HG03039 (cell line): ENCODE results near the gene TMC1.

Experiments
- ATAC-seq: cut with Tn5 transposase; IDR thresholded peaks from one replicate; pipeline ENCODE4 v1.9.1; 2021; ENCODE audit warnings: mild to moderate bottlenecking, moderate library complexity; ENCODE audit not compliant: unreplicated experiment

TMC1 gene

GRCh38 chr9:72665421-72665820 lies 144.0 kb downstream of the TMC1 start:
- ATAC-seq, result no peak

DNA sequence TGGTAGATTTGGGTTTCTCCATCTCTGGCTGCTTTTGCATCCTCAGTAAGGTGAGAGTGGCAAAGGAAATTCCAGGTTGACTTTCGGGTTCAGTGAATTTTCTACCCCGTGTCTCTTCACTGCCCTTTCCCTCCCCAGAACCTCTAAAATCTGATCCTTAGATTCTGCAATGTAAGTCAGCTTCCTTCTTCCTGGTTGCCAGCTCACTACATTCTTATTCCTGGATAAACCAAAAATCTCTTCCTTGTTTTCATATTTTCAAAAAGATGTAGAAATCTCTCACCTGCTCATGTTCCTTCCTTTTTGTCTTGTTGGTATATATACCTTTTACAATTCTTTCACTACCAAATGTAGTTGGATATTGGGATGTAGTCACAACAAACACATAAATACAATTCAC lies 145.8 kb downstream of the TMC1 start:
- no peak for ATAC-seq

DNA sequence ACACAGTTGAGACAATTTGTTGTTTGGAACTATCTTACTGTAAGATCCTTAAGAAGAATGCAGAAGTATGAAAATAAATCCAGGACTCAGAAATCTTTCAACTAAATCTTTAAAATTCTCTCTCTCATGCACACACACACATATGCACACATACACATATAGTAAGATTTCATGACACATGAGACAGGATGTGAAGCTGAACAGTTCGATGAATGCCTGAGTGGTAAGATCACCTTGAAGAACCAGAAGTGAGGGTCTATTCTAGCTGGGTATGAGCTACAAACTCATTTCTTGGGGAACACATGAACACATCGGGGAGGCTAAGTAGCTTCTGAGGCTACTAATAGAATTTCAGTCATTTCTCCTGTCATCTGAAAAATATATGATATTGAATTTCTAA lies 153.6 kb downstream of the TMC1 start:
- ATAC-seq, result no peak

GRCh38 chr9:72675586-72675985 lies 154.2 kb downstream of the TMC1 start:
- no peak for ATAC-seq

DNA sequence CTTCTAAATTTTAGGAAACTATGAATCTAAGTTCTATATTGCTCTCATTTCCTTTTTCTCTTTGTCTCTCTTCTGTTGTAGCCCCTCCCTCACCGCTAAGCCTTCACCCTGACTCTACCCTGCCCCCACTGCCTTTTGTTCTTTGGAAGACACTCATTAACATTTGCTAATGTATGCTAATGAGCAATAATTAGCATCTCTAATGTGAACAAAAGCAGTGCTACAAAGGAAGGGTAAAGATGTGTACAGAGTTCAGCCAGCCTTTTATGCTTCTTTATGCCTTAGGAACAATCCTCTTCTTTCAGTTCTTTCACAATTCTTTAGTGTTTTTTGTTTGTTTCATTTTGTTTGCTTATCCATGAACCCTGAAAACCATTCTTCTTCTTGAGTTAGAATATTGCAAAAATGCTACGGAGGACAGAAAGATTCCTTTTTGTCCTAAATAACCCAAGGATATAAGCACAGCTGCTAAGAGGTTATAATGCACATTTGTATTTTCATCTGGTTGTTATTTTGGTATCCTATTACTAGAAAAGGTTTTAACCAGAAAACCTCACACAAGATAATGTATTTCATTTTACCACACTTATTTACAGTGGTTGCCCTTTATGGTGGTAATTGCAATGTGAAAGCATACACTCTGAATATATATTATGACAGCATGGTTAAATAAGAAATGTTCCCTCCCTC lies 159.3 kb downstream of the TMC1 start:
- ATAC-seq, result no peak

DNA sequence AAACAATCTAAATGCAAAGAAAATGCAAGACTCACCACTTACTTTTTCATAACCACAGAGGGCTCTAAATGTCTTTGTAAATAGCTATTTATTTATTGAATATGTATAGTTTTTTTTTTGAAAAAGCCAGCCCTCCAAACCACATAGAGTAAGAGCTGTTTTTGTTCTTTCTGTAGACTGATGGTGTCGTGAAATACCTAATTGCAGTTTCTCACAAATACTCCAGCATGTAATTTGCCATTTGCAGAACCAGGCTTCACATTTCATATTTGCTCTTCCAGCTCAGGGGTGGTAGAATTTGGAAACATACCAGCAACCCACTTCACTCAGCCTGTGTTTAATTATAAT lies 159.8 kb downstream of the TMC1 start:
- no peak for ATAC-seq

- no peak for ATAC-seq
Observed at GRCh38 chr9:72684615-72685014, 163.2 kb downstream of the TMC1 start.

GRCh38 chr9:72685911-72686310 lies 164.5 kb downstream of the TMC1 start:
- no peak for ATAC-seq

- ATAC-seq, result no peak
Observed at GRCh38 chr9:72687331-72687730, 165.9 kb downstream of the TMC1 start.

DNA sequence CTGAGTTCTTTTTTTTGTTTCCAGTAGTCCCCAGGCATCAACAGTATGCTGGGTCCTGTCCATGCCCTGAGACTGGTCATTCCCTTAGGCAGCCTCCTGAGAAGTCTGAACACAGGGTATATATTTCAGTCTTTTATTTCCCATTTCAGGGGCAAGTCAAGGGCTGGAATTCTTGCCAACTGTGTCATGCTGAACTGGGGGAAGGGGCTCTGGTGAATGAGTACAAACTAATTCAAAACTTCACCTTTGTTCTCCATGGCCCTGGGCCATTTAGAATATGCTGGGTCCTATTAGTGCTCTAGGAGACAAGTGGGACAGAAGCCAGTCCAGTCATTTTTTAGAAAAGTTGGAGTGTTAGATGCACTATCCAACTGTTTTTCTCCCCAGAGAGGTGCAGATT lies 170.3 kb downstream of the TMC1 start:
- ATAC-seq, result no peak

DNA sequence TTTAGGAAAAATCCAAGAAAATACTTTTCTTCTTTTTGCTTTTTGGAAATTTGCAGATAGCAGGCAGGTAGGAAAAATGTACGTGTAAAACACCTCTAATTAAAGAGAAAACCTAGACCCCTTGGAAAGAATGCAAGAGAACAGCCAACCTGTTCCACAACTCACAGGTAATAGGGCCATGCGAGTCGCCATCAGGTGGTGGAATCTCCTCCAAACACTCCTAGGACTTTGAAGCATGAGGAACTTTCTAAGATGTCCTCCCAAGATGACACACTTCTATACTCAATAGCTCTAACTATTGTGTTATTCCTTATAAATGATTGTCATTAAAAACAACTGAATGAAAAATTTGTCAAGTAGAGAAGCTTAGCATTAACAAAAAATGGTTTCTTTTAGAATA lies 174.0 kb downstream of the TMC1 start:
- no peak for ATAC-seq

GRCh38 chr9:72696511-72696910 lies 175.1 kb downstream of the TMC1 start:
- ATAC-seq, result no peak

- no peak for ATAC-seq
Observed at GRCh38 chr9:72701510-72701909, 180.1 kb downstream of the TMC1 start.

DNA sequence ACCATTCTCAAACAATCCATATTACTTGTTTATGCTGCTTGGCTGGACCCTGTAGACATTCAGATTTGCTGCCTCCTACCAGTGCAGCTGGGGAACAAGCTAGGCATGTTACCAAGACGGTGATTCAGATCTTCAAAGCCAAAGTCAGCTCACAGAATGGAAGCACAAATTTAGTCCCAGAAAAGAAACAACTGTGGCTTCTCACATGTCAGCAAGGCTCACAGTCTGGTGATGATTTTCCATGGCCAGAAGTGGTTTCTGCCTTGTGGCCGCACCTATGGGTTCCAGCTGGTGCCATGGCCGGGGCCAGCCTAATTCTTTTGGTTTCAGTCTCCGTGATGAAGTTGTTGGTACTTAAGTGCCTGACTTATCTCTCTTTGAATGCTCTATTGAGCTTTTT lies 182.2 kb downstream of the TMC1 start:
- no peak for ATAC-seq

- ATAC-seq, result no peak
Observed at GRCh38 chr9:72704688-72705375, 183.4 kb downstream of the TMC1 start.

DNA sequence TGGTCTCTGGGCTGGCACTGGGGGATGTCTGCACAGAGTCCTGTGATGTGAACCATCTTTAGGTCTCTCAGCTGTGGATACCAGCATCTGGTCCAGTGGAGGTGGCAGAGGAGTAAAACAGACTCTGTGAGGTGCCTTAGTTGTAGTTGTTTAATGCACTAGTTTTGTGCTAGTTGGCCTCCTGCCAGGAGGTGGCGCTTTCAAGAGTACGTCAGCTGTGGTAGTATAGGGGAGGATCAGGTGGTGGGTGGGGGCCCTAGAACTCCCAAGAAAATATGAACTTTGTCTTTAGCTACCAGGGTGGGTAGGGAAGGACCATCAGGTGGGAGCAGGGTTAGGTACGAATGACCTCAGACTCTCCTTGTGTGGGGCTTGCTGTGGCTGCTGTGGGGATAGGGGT lies 197.1 kb downstream of the TMC1 start:
- ATAC-seq, result no peak

DNA sequence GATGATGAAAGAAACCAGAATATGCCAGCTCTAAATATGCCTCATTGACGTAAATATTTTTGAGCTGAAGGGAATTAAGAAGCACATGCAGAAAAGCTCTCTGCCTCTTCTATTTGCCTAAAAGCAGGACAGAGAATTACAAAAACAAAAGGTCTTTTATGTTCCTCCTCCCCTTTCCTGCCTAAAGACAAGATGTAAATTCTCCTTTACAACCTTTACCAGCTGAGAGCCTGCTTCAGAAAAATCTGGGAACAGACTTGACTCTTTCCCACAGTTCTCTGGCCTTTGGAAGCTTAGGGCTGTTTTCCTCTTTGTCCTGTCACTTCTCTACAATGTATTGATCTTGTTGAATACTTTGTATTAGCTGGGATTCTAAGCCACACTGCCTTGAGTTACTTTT lies 199.7 kb downstream of the TMC1 start:
- no peak for ATAC-seq

GRCh38 chr9:72726947-72727346 lies 205.5 kb downstream of the TMC1 start:
- no peak for ATAC-seq

DNA sequence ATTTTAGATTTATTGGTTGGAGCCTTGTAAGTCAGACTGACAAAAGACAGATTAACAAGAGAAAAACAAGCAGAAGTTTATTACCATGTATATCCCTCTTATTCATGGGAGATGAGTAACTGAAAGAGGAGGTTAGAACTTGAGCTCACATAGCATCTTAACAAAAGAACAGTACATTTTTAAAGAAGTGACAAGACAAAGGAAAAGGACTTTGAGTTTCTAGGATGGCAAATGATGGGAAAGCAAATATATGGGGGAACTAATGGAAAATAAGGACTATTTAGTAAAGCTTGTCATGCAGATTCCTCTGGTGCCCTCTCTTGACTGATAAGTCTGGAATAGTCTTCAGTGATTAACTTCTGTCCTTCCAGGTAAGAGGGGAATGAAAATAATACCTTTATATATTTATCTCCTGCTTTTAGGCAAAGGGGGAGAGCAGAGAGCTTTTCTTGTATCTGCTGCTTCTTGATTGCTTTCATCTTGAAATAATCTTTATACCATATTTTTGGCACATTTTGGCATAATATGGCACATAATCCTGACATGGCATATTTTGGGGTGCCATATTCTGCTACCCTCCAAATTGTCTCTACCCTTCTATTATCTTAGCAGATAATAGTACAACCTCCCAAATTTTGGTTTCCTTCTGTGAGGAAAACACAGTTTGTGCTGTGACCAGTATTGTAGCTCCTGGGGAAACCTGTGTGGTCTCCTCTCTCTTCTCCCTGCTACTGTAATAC lies 206.8 kb downstream of the TMC1 start:
- ATAC-seq, result no peak

- no peak for ATAC-seq
Observed at GRCh38 chr9:72733895-72734294, 212.5 kb downstream of the TMC1 start.

- no peak for ATAC-seq
Observed at GRCh38 chr9:72734631-72735030, 213.2 kb downstream of the TMC1 start.

DNA sequence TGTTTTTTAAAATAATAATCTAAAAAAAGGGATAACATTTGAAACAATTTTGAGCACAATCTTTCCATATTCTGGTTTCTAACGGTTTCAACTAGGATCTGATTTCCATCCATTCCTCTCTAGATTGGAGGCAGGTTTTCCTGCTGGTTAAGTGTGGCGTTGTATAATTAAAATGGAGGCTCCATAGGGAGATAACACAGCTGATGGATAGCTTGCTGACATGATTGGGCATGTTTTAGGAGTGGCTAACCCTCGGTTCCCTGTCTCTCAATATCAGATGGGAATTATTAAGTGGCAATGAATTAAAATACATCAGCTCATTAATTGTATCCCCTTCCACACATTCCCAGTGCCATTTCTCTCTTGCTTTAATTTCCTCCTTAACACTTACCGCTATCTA lies 222.4 kb downstream of the TMC1 start:
- no peak for ATAC-seq
